ENCODE data around the gene PAN2.
"Not testable (repeated sequence)": the region's sequence is repeated elsewhere in the genome, so short reads cannot be mapped to it uniquely, and the experiment has no call there.

- not testable (repeated sequence) for TF ChIP-seq CTCF, POLR2A (IDR thresholded peaks at IDR 0.05)
Measured at GRCh38 chr12:56284263-56284662, 49.5 kb downstream of the PAN2 start.

All from thyroid gland (tissue), 4 donors.